Mesenchymal stem cell (in vitro differentiated cells and primary cell): Measurements from ENCODE around the gene ZKSCAN2.

Experiments
- DNase-seq: peaks from one replicate; pipeline ENCODE4 v3.0.0-alpha.2; 2013
- H2AFZ ChIP-seq: one replicate; pipeline ENCODE4 v1.6.1; 2013; ENCODE audit warnings: low read depth, mild to moderate bottlenecking, control low read depth, inconsistent platforms, low read length, moderate library complexity
- H2AK5ac ChIP-seq: 2 replicates; pipeline ENCODE4 v1.6.1; 2013; ENCODE audit warnings: low read length, moderate library complexity, mild to moderate bottlenecking, inconsistent platforms; ENCODE audit not compliant: severe bottlenecking
- H2BK120ac ChIP-seq: one replicate; pipeline ENCODE4 v1.6.1; 2013; ENCODE audit warnings: low read depth, mild to moderate bottlenecking, inconsistent platforms, low read length, moderate library complexity
- H2BK12ac ChIP-seq, 2 experiments: one replicate each; pipeline ENCODE4 v1.6.1; 2013; ENCODE audit warnings: inconsistent platforms in 2 of 2, low read length in 2 of 2, mild to moderate bottlenecking in 2 of 2, moderate library complexity in 2 of 2, control low read depth in 1 of 2
- H2BK15ac ChIP-seq: one replicate; pipeline ENCODE4 v1.6.1; 2013; ENCODE audit warnings: mild to moderate bottlenecking, low read depth, inconsistent platforms; ENCODE audit not compliant: poor library complexity, severe bottlenecking
- H2BK5ac ChIP-seq: 2 replicates; pipeline ENCODE4 v1.6.1; 2013; ENCODE audit warnings: low read depth, mild to moderate bottlenecking, low read length, control low read depth, inconsistent platforms; ENCODE audit not compliant: poor library complexity, severe bottlenecking
- H3K14ac ChIP-seq, 2 experiments: one replicate each; pipeline ENCODE4 v1.6.1; 2013; ENCODE audit warnings: inconsistent platforms in 2 of 2, low read length in 2 of 2, control low read depth in 1 of 2, mild to moderate bottlenecking in 1 of 2, moderate library complexity in 1 of 2
- H3K18ac ChIP-seq, 2 experiments: one replicate each; pipeline ENCODE4 v1.6.1; 2013; ENCODE audit warnings: inconsistent platforms in 2 of 2, low read length in 2 of 2, control low read depth in 1 of 2, low read depth in 1 of 2, mild to moderate bottlenecking in 1 of 2
- H3K23ac ChIP-seq, 2 experiments: one replicate each; pipeline ENCODE4 v1.6.1; 2013; ENCODE audit warnings: inconsistent platforms in 2 of 2, low read length in 2 of 2, mild to moderate bottlenecking in 2 of 2, moderate library complexity in 2 of 2, control low read depth in 1 of 2
- H3K27ac ChIP-seq: 2 replicates; pipeline ENCODE4 v1.5.1; 2013; ENCODE audit warnings: mild to moderate bottlenecking, moderate library complexity, low read length, control low read depth, inconsistent platforms; ENCODE audit not compliant: poor library complexity, severe bottlenecking
- H3K27me3 ChIP-seq, 2 experiments: 2 replicates each; pipeline versions ENCODE4 v1.6.1 to v1.7.0; 2013; ENCODE audit warnings: low read length in 2 of 2, mild to moderate bottlenecking in 2 of 2, moderate library complexity in 2 of 2, control low read depth in 1 of 2, inconsistent platforms in 1 of 2; ENCODE audit not compliant: control insufficient read depth in 1 of 2, insufficient read depth in 1 of 2
- H3K36me3 ChIP-seq, 2 experiments: 2 replicates each; pipeline versions ENCODE4 v1.6.1 to v1.7.0; 2013; ENCODE audit warnings: low read length in 2 of 2, control low read depth in 1 of 2, inconsistent platforms in 1 of 2, low read depth in 1 of 2, mild to moderate bottlenecking in 1 of 2; ENCODE audit not compliant: insufficient read depth in 2 of 2, control insufficient read depth in 1 of 2
- H3K4ac ChIP-seq, 2 experiments: one replicate each; pipeline ENCODE4 v1.6.1; 2013; ENCODE audit warnings: inconsistent platforms in 2 of 2, low read length in 2 of 2, mild to moderate bottlenecking in 2 of 2, moderate library complexity in 2 of 2, control low read depth in 1 of 2, low read depth in 1 of 2
- H3K4me1 ChIP-seq: 2 replicates; pipeline ENCODE4 v1.6.1; 2013; ENCODE audit warnings: low read depth, low read length, control low read depth; ENCODE audit not compliant: control insufficient read depth, insufficient read depth
- H3K4me2 ChIP-seq: 2 replicates; pipeline ENCODE4 v1.6.1; 2013; ENCODE audit warnings: low read length, mild to moderate bottlenecking, inconsistent platforms; ENCODE audit not compliant: poor library complexity, severe bottlenecking
- H3K4me3 ChIP-seq, 2 experiments: 2 replicates each; pipeline versions ENCODE4 v1.5.1 to v1.7.0; 2013; ENCODE audit warnings: low read length in 2 of 2, mild to moderate bottlenecking in 2 of 2, control low read depth in 1 of 2, low read depth in 1 of 2; ENCODE audit not compliant: insufficient read depth in 1 of 2
- H3K79me1 ChIP-seq: replicated peaks from 2 replicates; pipeline ENCODE4 v1.6.1; 2013; ENCODE audit warnings: mild to moderate bottlenecking, control low read depth, low read length, inconsistent platforms; ENCODE audit not compliant: poor library complexity, severe bottlenecking
- H3K9ac ChIP-seq: 2 replicates; pipeline ENCODE4 v1.7.0; 2013; ENCODE audit warnings: mild to moderate bottlenecking, low read length, moderate library complexity
- H3K9me3 ChIP-seq: 2 replicates; pipeline ENCODE4 v1.7.0; 2013; ENCODE audit warnings: mild to moderate bottlenecking, low read length; ENCODE audit not compliant: control insufficient read depth
- H4K8ac ChIP-seq: one replicate; pipeline ENCODE4 v1.6.1; 2013; ENCODE audit warnings: inconsistent platforms, mild to moderate bottlenecking, low read length, moderate library complexity
- H4K91ac ChIP-seq: one replicate; pipeline ENCODE4 v1.6.1; 2013; ENCODE audit warnings: mild to moderate bottlenecking, low read length, inconsistent platforms
- WGBS: methylation state at CpG from one replicate; pipeline ENCODE4 v1.1.7; 2013; ENCODE audit warnings: mixed read lengths; 5-methylcytosine and 5-hydroxymethylcytosine counted together

ZKSCAN2 gene

GRCh38 chr16:25217921-25218320 lies 39.7 kb downstream of the ZKSCAN2 start:
- Histone ChIP-seq H3K79me1 (no peaks in the 10 kb centered on the region), H3K23ac (no peak overlapping the region), H3K4ac (no peak overlapping the region), H3K18ac (no peak overlapping the region), H3K9me3 (no peaks in the 10 kb centered on the region), H3K4me2 (no peak overlapping the region), H3K4me1 (peaks cover 2% of the 10 kb centered on the region), H2BK120ac (no peak overlapping the region), H2BK5ac (no peak overlapping the region), H2BK12ac (no peak overlapping the region), H3K36me3 (no peaks in the 10 kb centered on the region), H2AK5ac (no peak overlapping the region), H4K8ac (no peak overlapping the region), H3K14ac (no peak overlapping the region), H3K4me3 (no peak overlapping the region), H4K91ac (no peak overlapping the region), H3K9ac (no peak overlapping the region), H3K27me3 (peaks cover 16 to 27% of the 10 kb centered on the region in 2 experiments), H2BK15ac (no peak overlapping the region), H2AFZ (peak overlapping the region; percentile 30), H3K27ac (no peak overlapping the region)
- no peak for DNase-seq
- 89% methylated on average over 4 of the region's 4 CpGs for WGBS

- no peak overlapping the region for H3K14ac ChIP-seq
- H4K91ac ChIP-seq = no peak overlapping the region
- H3K27ac ChIP-seq = no peak overlapping the region
- no peaks in the 10 kb centered on the region for H3K79me1 ChIP-seq
- no peak overlapping the region for H3K23ac ChIP-seq
- no peak overlapping the region for H3K4ac ChIP-seq
- 85% methylated on average over 17 of the region's 17 CpGs for WGBS
- no peak overlapping the region for H2BK12ac ChIP-seq
- H3K4me3 ChIP-seq = no peak overlapping the region
- H3K36me3 ChIP-seq = no peaks in the 10 kb centered on the region
- H2BK15ac ChIP-seq = no peak overlapping the region
- H4K8ac ChIP-seq = peak overlapping the region; percentile 35
- peaks cover 2% of the 10 kb centered on the region for H3K4me1 ChIP-seq
- no peak overlapping the region for H3K18ac ChIP-seq
- H2BK5ac ChIP-seq = no peak overlapping the region
- no peak overlapping the region for H2AFZ ChIP-seq
- H2BK120ac ChIP-seq = no peak overlapping the region
- no peaks in the 10 kb centered on the region for H3K9me3 ChIP-seq
- no peak overlapping the region for H3K4me2 ChIP-seq
- H3K9ac ChIP-seq = no peak overlapping the region
- no peak overlapping the region for H2AK5ac ChIP-seq
- H3K27me3 ChIP-seq = peaks cover 16 to 25% of the 10 kb centered on the region in 2 experiments
- DNase-seq = no peak
Observed at GRCh38 chr16:25217112-25217511, 40.5 kb downstream of the ZKSCAN2 start.

GRCh38 chr16:25213709-25214397 lies 43.8 kb downstream of the ZKSCAN2 start:
- Histone ChIP-seq H2BK5ac (no peak overlapping the region), H3K23ac (no peak overlapping the region), H3K36me3 (no peaks in the 10 kb centered on the region), H3K4me2 (no peak overlapping the region), H2BK12ac (no peak overlapping the region), H2BK120ac (no peak overlapping the region), H3K27me3 (peaks cover 16 to 25% of the 10 kb centered on the region in 2 experiments), H3K4ac (no peak overlapping the region), H3K9me3 (no peaks in the 10 kb centered on the region), H2BK15ac (no peak overlapping the region), H4K91ac (no peak overlapping the region), H3K79me1 (no peaks in the 10 kb centered on the region), H3K4me3 (no peak overlapping the region), H3K18ac (no peak overlapping the region), H2AFZ (no peak overlapping the region), H2AK5ac (no peak overlapping the region), H3K27ac (no peak overlapping the region), H3K9ac (no peak overlapping the region), H3K4me1 (peaks cover 2% of the 10 kb centered on the region), H4K8ac (no peak overlapping the region), H3K14ac (no peak overlapping the region)
- WGBS = 81% methylated on average over 5 of the region's 6 CpGs
- no peak for DNase-seq

GRCh38 chr16:25212636-25213035 lies 45.0 kb downstream of the ZKSCAN2 start:
- no peak for DNase-seq
- H2BK5ac ChIP-seq = no peak overlapping the region
- H3K18ac ChIP-seq = no peak overlapping the region
- no peaks in the 10 kb centered on the region for H3K79me1 ChIP-seq
- H3K4me3 ChIP-seq = no peak overlapping the region
- H2BK120ac ChIP-seq = no peak overlapping the region
- no peak overlapping the region for H2AFZ ChIP-seq
- WGBS = 81% methylated on average over 2 of the region's 2 CpGs
- peaks cover 2% of the 10 kb centered on the region for H3K4me1 ChIP-seq
- H3K27ac ChIP-seq = no peak overlapping the region
- no peak overlapping the region for H3K14ac ChIP-seq
- H3K27me3 ChIP-seq = peaks cover 11 to 18% of the 10 kb centered on the region in 2 experiments
- H2BK15ac ChIP-seq = no peak overlapping the region
- H3K23ac ChIP-seq = no peak overlapping the region
- no peak overlapping the region for H4K8ac ChIP-seq
- H2AK5ac ChIP-seq = no peak overlapping the region
- no peak overlapping the region for H4K91ac ChIP-seq
- H3K4ac ChIP-seq = no peak overlapping the region
- no peaks in the 10 kb centered on the region for H3K9me3 ChIP-seq
- no peak overlapping the region for H3K9ac ChIP-seq
- H3K4me2 ChIP-seq = no peak overlapping the region
- no peaks in the 10 kb centered on the region for H3K36me3 ChIP-seq
- no peak overlapping the region for H2BK12ac ChIP-seq
